HepG2 (cell line): ENCODE measurements around the gene SMARCB1. TPM values are rescaled to one million over a fixed set of nuclear protein-coding genes. Genes with fewer than 3 reads are reported as not detected.

Experiments
- ARHGAP35 ChIP-seq: sonication (generic); formaldehyde crosslinking; IDR thresholded peaks from 2 replicates; pipeline ENCODE4 v1.9.0; 2022; ENCODE audit warnings: mild to moderate bottlenecking, inconsistent platforms, moderate library complexity, missing genetic modification reagents, borderline replicate concordance
- ARNT2 ChIP-seq: sonication (generic); formaldehyde crosslinking; IDR thresholded peaks from 2 replicates; pipeline ENCODE4 v1.8.0; 2022; ENCODE audit warnings: mild to moderate bottlenecking, low read depth, missing genetic modification reagents, moderate library complexity
- CSRNP2 ChIP-seq: sonication (generic); formaldehyde crosslinking; conservative IDR thresholded peaks from 2 replicates; pipeline ENCODE4 v1.8.0; 2022; ENCODE audit warnings: low read depth, missing genetic modification reagents
- IKZF1 ChIP-seq: fragments of 450-650 bp; IDR thresholded peaks from 2 replicates; pipeline ENCODE4 v1.7.1; 2016
- MTF2 ChIP-seq: sonication (generic); formaldehyde crosslinking; IDR thresholded peaks from 2 replicates; pipeline ENCODE4 v1.5.0; 2020; ENCODE audit warnings: missing genetic modification reagents, borderline replicate concordance
- PHF5A ChIP-seq: IDR thresholded peaks from one replicate; pipeline ENCODE4 v1.6.1; 2018; ENCODE audit warnings: low read depth, missing genetic modification reagents; ENCODE audit not compliant: unreplicated experiment
- STAG1 ChIP-seq: sonication (generic); formaldehyde crosslinking; IDR thresholded peaks from 2 replicates; pipeline ENCODE4 v1.4.0; 2020; ENCODE audit warnings: missing genetic modification reagents
- TFDP1 ChIP-seq: IDR thresholded peaks from 2 replicates; pipeline ENCODE4 v1.6.1; 2016; ENCODE audit warnings: missing compliant biosample characterization, missing genetic modification reagents, borderline replicate concordance
- WIZ ChIP-seq: sonication (generic); formaldehyde crosslinking; IDR thresholded peaks from 2 replicates; pipeline ENCODE4 v1.5.1; 2020; ENCODE audit warnings: mild to moderate bottlenecking, missing genetic modification reagents
- ZFP37 ChIP-seq: sonication (generic); formaldehyde crosslinking; IDR thresholded peaks from 2 replicates; pipeline ENCODE4 v1.4.0; 2020; ENCODE audit warnings: missing genetic modification reagents, borderline replicate concordance
- ZNF280B ChIP-seq: sonication (generic); formaldehyde crosslinking; IDR thresholded peaks from 2 replicates; pipeline ENCODE4 v1.5.0; 2020; ENCODE audit warnings: missing genetic modification reagents, mild to moderate bottlenecking, borderline replicate concordance
- ZNF639 ChIP-seq: conservative IDR thresholded peaks from 2 replicates; pipeline ENCODE4 v1.6.1; 2018; ENCODE audit warnings: missing genetic modification reagents
- ZNF775 ChIP-seq: sonication (generic); formaldehyde crosslinking; IDR thresholded peaks from 2 replicates; pipeline ENCODE4 v1.4.0; 2020; ENCODE audit warnings: missing genetic modification reagents, mild to moderate bottlenecking, moderate library complexity, borderline replicate concordance
- polyA plus RNA-seq, 8 experiments: library from polyadenylated mRNA; depleted of rRNA in 3 of 8; stranded (reverse) in 7 of 8; unstranded in 1 of 8; fragments of >200 nt; fragmentation: Illumina TruSeq in 4 of 8; extraction: Trizol in 4 of 8; gene quantifications; 2 replicates each; pipeline versions ENCODE4 v1.2.1 to v1.2.3, GENCODE V29; 2011 to 2016; ENCODE audit warnings: low read depth in 4 of 8, missing spikeins in 1 of 8, mixed read lengths in 1 of 8; ENCODE audit not compliant: insufficient read depth in 1 of 8
- total RNA-seq, 5 experiments: library from RNA; depleted of rRNA; stranded (reverse); fragments of >200 nt; fragmentation: Illumina TruSeq; extraction: Trizol; gene quantifications; 2 replicates each; pipeline ENCODE4 v1.2.3, GENCODE V29; 2016; ENCODE audit warnings: low read depth in 1 of 5
- TF ChIP-seq, protein P1 (sequence below): sonication (generic); formaldehyde crosslinking; IDR thresholded peaks from 2 replicates; pipeline ENCODE4 v1.5.1; 2020; ENCODE audit warnings: missing genetic modification reagents, mild to moderate bottlenecking, borderline replicate concordance
- TF ChIP-seq, protein P2 (sequence below): sonication (generic); formaldehyde crosslinking; IDR thresholded peaks from 2 replicates; pipeline ENCODE4 v1.5.0; 2020; ENCODE audit warnings: missing genetic modification reagents
- TF ChIP-seq, protein P3 (sequence below): sonication (generic); formaldehyde crosslinking; IDR thresholded peaks from 2 replicates; pipeline ENCODE4 v1.4.0; 2020; ENCODE audit warnings: missing genetic modification reagents

SMARCB1 gene
- total and polyA plus RNA-seq, 2 of the 13 experiments (the other 11 are each of a cell fraction or from before 2014, with no cell fraction given), result 74.0 to 166 TPM

- TF ChIP-seq, protein P1, sequence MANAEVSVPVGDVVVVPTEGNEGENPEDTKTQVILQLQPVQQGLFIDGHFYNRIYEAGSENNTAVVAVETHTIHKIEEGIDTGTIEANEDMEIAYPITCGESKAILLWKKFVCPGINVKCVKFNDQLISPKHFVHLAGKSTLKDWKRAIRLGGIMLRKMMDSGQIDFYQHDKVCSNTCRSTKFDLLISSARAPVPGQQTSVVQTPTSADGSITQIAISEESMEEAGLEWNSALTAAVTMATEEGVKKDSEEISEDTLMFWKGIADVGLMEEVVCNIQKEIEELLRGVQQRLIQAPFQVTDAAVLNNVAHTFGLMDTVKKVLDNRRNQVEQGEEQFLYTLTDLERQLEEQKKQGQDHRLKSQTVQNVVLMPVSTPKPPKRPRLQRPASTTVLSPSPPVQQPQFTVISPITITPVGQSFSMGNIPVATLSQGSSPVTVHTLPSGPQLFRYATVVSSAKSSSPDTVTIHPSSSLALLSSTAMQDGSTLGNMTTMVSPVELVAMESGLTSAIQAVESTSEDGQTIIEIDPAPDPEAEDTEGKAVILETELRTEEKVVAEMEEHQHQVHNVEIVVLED (CRISPR knock-in tag), result no peak
- no peak for TF ChIP-seq ZNF775
- peak; percentile 39; the same call in 1 of the 2 replicates for TF ChIP-seq ARNT2
- no peak for TF ChIP-seq MTF2 (CRISPR knock-in tag)
- no peak for TF ChIP-seq PHF5A (CRISPR knock-in tag)
- TF ChIP-seq WIZ, result no peak
- TF ChIP-seq CSRNP2, result no peak
- no peak for TF ChIP-seq STAG1 (CRISPR knock-in tag)
- no peak for TF ChIP-seq ZNF280B (CRISPR knock-in tag)
- no peak for TF ChIP-seq ARHGAP35 (CRISPR knock-in tag)
- no peak for TF ChIP-seq ZNF639
- TF ChIP-seq, protein P2, sequence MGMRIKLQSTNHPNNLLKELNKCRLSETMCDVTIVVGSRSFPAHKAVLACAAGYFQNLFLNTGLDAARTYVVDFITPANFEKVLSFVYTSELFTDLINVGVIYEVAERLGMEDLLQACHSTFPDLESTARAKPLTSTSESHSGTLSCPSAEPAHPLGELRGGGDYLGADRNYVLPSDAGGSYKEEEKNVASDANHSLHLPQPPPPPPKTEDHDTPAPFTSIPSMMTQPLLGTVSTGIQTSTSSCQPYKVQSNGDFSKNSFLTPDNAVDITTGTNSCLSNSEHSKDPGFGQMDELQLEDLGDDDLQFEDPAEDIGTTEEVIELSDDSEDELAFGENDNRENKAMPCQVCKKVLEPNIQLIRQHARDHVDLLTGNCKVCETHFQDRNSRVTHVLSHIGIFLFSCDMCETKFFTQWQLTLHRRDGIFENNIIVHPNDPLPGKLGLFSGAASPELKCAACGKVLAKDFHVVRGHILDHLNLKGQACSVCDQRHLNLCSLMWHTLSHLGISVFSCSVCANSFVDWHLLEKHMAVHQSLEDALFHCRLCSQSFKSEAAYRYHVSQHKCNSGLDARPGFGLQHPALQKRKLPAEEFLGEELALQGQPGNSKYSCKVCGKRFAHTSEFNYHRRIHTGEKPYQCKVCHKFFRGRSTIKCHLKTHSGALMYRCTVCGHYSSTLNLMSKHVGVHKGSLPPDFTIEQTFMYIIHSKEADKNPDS (CRISPR knock-in tag), result no peak
- TF ChIP-seq TFDP1 (CRISPR knock-in tag), result no peak
- TF ChIP-seq, protein P3, sequence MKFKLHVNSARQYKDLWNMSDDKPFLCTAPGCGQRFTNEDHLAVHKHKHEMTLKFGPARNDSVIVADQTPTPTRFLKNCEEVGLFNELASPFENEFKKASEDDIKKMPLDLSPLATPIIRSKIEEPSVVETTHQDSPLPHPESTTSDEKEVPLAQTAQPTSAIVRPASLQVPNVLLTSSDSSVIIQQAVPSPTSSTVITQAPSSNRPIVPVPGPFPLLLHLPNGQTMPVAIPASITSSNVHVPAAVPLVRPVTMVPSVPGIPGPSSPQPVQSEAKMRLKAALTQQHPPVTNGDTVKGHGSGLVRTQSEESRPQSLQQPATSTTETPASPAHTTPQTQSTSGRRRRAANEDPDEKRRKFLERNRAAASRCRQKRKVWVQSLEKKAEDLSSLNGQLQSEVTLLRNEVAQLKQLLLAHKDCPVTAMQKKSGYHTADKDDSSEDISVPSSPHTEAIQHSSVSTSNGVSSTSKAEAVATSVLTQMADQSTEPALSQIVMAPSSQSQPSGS (CRISPR knock-in tag), result no peak
- TF ChIP-seq IKZF1, result no peak
- TF ChIP-seq ZFP37 (CRISPR knock-in tag), result no peak
These were observed 21.6 kb upstream of the SMARCB1 start (continued) for GRCh38 chr22:23764899-23765881.
